ENCODE data around the gene NPBWR2.

The NPBWR2 gene

GRCh38 chr20:64106981-64107735 lies at the start of gene NPBWR2:
NPBWR2 (minus strand) TSS chr20:64107565; CDS start chr20:64106831, 734 bp downstream.
- in situ Hi-C loops (cut with HindIII; ENCODE audit: low pct_ligation_motif_present, low pct_unique_long_range_greater_than_20kb, low sequenced_read_pairs): no loop called here
- DNase-seq: no peak

- in situ Hi-C loops (cut with HindIII; ENCODE audit: low pct_ligation_motif_present, low pct_unique_long_range_greater_than_20kb, low sequenced_read_pairs): no loop called here
- no peak for DNase-seq
Observed at GRCh38 chr20:64156136-64156885, 48.9 kb upstream of the NPBWR2 start.

GRCh38 chr20:64155258-64156135 lies 48.1 kb upstream of the NPBWR2 start:
- in situ Hi-C loops (cut with HindIII; ENCODE audit: low pct_ligation_motif_present, low pct_unique_long_range_greater_than_20kb, low sequenced_read_pairs): no loop called here
- DNase-seq: no peak

- in situ Hi-C loops (cut with HindIII; ENCODE audit: low pct_ligation_motif_present, low pct_unique_long_range_greater_than_20kb, low sequenced_read_pairs): no loop called here
- DNase-seq: no peak
Observed at GRCh38 chr20:64154590-64155257, 47.4 kb upstream of the NPBWR2 start.

- in situ Hi-C loops (cut with HindIII; ENCODE audit: low pct_ligation_motif_present, low pct_unique_long_range_greater_than_20kb, low sequenced_read_pairs): no loop called here
- DNase-seq: no peak
Observed at GRCh38 chr20:64153861-64154589, 46.7 kb upstream of the NPBWR2 start.

GRCh38 chr20:64153410-64153809 lies 46.0 kb upstream of the NPBWR2 start:
- in situ Hi-C loops (cut with HindIII; ENCODE audit: low pct_ligation_motif_present, low pct_unique_long_range_greater_than_20kb, low sequenced_read_pairs): no loop called here
- no peak for DNase-seq

- in situ Hi-C loops (cut with HindIII; ENCODE audit: low pct_ligation_motif_present, low pct_unique_long_range_greater_than_20kb, low sequenced_read_pairs): no loop called here
- DNase-seq: no peak
Observed at GRCh38 chr20:64152906-64153305, 45.5 kb upstream of the NPBWR2 start.

- in situ Hi-C loops (cut with HindIII; ENCODE audit: low pct_ligation_motif_present, low pct_unique_long_range_greater_than_20kb, low sequenced_read_pairs): no loop called here
- no peak for DNase-seq
Observed at GRCh38 chr20:64151633-64152530, 44.5 kb upstream of the NPBWR2 start.

- DNase-seq: no peak
- in situ Hi-C loops (cut with HindIII; ENCODE audit: low pct_ligation_motif_present, low pct_unique_long_range_greater_than_20kb, low sequenced_read_pairs): no loop called here
Observed at GRCh38 chr20:64150756-64151632, 43.6 kb upstream of the NPBWR2 start.

- in situ Hi-C loops (cut with HindIII; ENCODE audit: low pct_ligation_motif_present, low pct_unique_long_range_greater_than_20kb, low sequenced_read_pairs): no loop called here
- DNase-seq: no peak
Observed at GRCh38 chr20:64149809-64150560, 42.6 kb upstream of the NPBWR2 start.

- in situ Hi-C loops (cut with HindIII; ENCODE audit: low pct_ligation_motif_present, low pct_unique_long_range_greater_than_20kb, low sequenced_read_pairs): no loop called here
- no peak for DNase-seq
Observed at GRCh38 chr20:64149141-64149540, 41.8 kb upstream of the NPBWR2 start.

- in situ Hi-C loops (cut with HindIII; ENCODE audit: low pct_ligation_motif_present, low pct_unique_long_range_greater_than_20kb, low sequenced_read_pairs): no loop called here
- DNase-seq: no peak
Observed at GRCh38 chr20:64148581-64148980, 41.2 kb upstream of the NPBWR2 start.

- no peak for DNase-seq
- in situ Hi-C loops (cut with HindIII; ENCODE audit: low pct_ligation_motif_present, low pct_unique_long_range_greater_than_20kb, low sequenced_read_pairs): no loop called here
Observed at GRCh38 chr20:64146936-64147477, 39.6 kb upstream of the NPBWR2 start.

GRCh38 chr20:64146301-64146935 lies 39.1 kb upstream of the NPBWR2 start:
- DNase-seq: no peak
- in situ Hi-C loops (cut with HindIII; ENCODE audit: low pct_ligation_motif_present, low pct_unique_long_range_greater_than_20kb, low sequenced_read_pairs): no loop called here
